Activated CD8-positive, alpha-beta memory T cell treated with anti-CD3 and anti-CD28 coated beads for 48 hours (primary cell): Measurements from ENCODE around the gene RASA3.
"Not testable (repeated sequence)": the region's sequence is repeated elsewhere in the genome, so short reads cannot be mapped to it uniquely, and the experiment has no call there.

Source experiments
- DNase-seq, 3 experiments: peaks; one replicate each; pipeline ENCODE4 v3.0.0-alpha.2; 2020; ENCODE audit warnings: low read depth in 2 of 3, low spot score in 2 of 3

Gene RASA3

DNA sequence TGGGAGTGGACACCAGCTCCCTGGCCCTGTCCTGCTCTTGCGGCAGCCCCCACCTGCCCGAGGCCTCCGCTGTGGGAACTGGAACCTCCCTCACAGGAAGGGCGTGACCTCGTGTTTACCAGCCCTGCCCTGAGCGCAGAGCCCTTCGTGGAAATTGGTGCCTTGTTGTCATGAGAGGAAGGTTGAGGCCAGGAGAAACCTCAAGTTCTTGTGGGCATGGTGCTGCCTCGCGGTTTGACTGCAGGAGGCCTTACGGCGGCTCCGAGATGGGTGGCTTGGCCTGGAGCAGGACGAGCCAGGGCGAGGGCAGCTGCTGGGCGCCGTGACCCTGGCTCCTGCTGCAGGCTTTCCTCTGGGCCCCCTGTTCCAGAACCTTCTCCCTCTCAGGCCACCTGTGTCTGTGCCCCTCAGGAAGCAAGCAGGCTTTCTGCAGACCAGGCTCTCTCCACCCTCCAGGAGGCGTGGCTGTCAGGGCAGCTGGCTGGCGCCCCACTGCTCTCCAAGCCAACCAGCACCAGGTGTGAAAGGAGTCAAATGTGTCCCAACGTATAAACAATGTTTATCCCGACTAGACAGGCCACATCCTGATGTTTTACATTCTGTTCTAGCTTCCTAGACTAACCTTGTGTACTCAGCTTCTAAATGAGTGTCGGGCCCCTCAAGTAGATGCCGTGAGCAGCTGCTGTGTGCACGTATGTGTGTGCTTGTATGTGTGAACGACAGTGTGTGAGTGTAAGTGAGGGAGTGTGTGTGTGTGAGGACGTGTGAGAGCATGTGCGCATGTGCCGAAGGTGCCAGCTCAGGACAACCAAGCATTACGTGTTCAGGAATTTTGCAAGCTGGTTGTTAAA is 10.4 kb upstream of the RASA3 start:
- DNase-seq: no peak

DNA sequence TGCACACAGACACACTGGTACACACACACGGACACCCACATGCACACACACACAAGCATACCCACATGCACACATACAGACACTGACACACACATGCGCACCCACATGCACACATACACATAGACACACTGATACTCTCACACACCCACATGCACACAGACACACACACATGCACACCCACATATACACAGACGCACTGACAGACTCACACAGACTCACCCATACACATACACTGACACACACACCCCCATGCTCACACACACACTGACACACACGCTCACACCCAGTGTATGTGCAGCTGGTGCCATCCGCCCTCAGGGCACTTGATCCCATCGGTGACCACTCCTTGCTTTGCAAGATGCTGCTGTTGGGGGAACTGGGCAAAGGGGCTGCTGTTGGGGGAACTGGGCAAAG is 9.7 kb upstream of the RASA3 start:
- DNase-seq: no peak

- no peak for DNase-seq
Observed at GRCh38 chr13:114141261-114141996, 9.0 kb upstream of the RASA3 start.

GRCh38 chr13:114140906-114141250 is 8.5 kb upstream of the RASA3 start:
- DNase-seq: no peak

GRCh38 chr13:114140131-114140905 is 7.9 kb upstream of the RASA3 start:
- no peak for DNase-seq

DNA sequence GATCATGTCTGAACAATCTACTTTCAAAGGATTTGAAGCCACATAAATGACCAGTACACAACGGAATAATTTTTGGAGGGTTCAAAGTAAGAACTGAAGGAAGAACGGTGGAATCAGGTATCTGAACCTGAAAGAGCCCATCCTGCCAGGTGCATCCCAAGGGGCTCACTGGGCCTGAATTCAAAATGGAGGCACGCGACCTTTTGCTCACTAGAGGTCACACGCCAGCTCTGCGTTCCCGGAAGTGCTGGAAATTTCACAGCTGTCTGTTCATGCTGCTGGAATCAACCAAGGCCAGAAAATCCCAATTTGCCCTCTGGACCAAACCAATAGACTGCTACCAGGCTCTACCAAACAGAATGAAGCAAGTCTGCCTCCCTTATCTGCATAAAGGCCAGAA is 4.2 kb upstream of the RASA3 start:
- no peak for DNase-seq

GRCh38 chr13:114135731-114136171 is 3.3 kb upstream of the RASA3 start:
- no peak for DNase-seq

DNA sequence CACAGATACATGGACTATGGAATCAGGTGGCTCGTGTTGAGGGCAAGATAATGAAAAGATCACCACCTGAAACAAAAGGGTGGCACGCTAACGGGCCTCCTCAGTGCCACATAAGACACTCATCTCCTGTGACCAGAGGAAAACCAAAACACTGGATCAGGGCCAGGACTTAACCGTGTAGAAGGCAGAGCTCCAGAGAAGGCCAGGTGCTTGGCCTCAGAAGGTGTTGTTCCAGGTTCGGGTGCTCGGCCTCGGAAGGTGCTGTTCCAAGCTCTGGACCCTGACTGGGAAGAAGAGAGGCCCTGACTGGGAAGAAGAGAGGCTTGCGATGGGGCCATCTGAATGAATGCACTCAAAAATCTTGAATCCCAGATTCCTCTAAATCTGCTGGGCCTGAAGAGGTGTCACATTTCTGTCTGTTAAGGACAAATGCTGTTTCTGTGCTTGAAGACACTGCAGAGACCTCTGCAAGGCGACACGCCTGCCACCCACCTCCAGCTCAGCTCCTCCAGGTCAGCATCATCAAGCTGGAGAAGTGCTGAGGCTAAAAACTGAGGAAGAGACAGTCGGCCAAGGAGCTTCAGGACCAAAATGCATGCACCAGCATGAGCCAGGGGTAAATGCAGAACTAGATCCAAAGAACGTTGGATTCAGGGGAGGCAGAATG is 2.7 kb upstream of the RASA3 start:
- no peak for DNase-seq

GRCh38 chr13:114134111-114134943 is 1.9 kb upstream of the RASA3 start:
- no peak for DNase-seq

DNA sequence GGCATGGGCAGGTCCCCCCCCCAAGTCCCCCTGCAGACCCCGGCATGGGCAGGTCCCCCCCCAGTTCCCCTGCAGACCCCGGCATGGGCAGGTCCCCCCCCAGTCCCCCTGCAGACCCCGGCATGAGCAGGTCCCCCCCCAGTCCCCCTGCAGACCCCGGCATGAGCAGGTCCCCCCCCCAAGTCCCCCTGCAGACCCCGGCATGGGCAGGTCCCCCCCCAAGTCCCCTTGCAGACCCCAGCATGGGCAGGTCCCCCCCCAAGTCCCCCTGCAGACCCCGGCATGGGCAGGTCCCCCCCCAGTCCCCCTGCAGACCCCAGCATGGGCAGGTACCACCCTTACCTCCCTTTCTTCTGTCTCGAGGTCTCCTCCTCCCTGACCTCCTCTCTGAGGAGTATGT is 1.1 kb upstream of the RASA3 start:
- DNase-seq: not testable (repeated sequence)

GRCh38 chr13:114133126-114133525 is 703 bp upstream of the RASA3 start:
- not testable (repeated sequence) for DNase-seq

- DNase-seq: no peak
Observed at GRCh38 chr13:114131583-114132418, 622 bp downstream of the RASA3 start.

DNA sequence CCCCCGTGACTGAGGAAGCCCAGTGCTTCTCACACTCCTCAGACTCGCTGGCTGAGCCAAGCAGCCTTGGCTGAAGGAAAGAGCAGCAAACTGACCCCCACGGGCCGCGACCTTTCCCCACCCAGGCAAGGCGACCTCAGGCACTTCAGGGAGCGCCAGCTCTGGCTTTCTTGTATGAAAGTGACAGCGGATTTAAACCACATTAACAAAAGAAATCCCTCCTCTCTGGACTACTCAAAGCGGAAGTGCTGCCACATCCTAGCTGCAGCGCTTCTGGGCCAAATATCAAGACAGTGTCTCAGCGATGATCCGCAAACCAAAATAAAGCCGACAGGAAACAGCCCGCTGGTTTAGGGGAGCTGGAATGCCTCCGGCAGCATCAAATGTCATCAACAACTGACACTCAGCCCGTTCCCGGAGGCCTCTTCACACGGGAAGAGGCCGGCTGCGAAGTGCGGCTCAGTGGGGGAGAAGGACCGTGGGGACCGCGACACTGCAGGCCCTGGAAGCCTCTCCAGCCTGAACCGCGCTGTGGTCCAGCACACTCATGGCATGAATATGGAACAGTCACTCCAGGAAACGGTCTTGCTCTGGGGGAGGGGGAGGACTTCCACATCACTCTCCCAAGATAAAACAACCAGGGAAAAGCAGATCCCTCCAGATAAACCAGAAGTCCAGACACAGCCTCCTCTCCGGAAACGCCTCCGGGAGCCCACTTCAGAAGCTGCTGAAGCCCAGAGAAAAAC is 1.4 kb downstream of the RASA3 start:
- DNase-seq: no peak

- DNase-seq: no peak
Observed at GRCh38 chr13:114130131-114130836, 2.1 kb downstream of the RASA3 start.

DNA sequence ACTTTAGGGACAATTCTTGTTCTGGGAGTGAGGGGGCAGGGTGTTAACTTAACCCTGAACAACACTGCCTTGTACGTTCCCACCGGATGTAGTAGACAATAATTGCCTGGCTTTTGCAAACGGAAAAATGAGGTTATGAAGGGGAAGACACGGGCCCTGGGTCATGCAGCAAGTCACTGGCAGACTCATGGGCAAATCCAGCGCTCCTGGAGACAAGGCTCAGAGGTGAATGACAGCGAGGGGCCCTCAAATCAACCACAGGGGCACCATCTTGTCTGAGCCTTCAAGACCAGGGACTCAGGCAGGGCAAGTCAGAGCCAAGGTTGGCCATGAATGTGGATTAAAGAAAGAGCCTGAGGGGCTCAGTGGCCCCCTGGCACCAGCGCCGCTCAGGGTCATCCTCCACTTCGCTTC is 2.8 kb downstream of the RASA3 start:
- DNase-seq: no peak

DNA sequence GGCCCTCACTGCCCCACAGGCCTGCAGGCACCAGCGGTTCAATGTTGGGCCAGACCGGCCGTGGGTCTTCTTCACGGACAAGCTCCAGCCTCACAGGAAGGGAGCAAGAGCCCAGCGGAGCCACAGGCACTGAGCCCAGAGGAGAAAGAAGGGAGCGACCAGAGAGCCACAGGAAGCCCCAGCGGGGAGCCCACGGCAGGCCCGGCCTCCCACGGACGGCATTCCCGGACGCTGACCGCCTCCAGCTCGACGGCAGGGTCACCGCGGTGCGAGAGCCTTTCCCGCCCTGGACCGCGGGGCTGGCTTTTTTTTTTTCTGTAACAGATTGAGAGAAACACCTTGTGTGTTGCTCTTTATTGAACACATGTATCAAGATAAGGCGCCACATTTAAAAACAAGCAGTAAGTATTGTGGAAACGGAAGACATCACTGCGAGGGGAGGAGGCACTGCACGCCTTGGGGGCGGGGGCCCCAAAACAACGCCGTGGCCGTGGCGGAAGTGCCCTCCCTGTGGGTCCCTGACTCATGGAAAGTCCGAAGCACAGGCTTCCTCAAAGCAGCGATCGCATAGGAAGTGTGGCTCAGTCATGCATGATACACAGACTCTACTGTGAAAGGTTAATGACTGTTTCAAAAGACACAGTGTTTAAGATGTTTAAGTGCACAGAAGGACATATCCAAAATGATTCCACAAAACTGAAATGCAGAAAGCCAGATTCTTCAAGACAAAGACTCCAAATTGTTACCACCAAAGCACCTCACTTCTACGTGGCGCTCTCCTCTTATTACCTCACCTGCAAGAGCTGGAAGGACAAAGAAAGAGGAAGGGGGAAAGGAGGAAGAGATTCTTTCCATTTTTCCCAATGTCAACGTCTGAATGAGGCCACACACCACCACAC is 3.5 kb downstream of the RASA3 start:
- DNase-seq: peak in 2 of 3 experiments; percentile 79 to 82

DNA sequence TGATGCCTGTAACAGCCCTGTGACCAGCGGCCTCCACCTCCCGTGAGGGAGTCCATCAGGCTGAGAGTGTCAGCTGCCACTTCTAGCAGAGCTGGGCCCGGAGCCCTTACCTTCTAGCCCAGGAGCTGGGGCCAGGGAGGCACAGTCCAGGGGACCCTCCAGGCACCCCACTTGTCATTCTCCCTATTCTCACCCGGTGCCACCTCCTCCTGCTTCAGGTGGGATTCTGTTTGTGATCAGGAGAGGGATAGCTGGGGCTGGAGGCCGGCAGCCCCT is 4.1 kb downstream of the RASA3 start:
- no peak for DNase-seq
